Measurements from ENCODE around the gene TPRG1L.
A peak's percentile ranks its signal among the peaks of the same experiment; 100 is the strongest.
"Not testable (repeated sequence)": the region's sequence is repeated elsewhere in the genome, so short reads cannot be mapped to it uniquely, and the experiment has no call there.

Gene TPRG1L

DNA sequence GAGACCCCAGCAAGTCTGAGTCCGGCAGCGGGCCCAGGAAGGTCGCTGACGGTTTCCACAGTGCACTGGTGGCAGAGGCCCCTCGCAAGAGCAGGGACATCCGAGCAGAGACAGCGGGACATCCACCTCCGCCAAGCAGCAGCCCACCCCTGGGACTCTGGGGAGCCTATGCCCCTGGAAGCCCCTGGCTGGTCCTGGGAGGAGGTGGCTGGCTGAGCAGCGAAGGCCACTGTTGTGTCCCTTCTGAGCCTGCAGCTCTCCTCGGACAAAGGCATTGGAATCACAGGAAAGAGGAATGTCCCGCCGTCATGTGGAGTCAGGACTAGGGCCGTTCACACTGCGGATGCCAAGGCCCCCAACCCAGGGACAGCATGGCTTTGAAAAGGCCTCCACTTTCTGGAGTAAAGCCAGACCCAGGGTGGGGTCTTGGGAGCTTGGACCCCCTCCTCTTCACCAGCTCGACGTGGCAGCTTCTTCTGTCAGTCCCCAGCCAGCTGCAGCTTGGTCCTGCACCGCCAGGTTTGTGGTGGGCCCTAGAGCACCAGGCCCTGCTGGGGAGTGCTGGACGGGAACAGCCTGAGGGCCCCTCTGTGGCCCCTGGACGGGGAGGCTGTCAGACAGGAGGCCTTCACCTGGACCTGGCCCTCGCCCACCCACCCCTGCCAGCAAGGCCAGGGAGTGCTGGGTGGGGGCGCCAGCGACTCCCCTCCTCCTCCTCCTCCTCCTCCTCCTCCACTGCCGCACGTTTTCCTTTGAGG lies 14.9 kb upstream of the TPRG1L start:
- DNase-seq: no peak

DNA sequence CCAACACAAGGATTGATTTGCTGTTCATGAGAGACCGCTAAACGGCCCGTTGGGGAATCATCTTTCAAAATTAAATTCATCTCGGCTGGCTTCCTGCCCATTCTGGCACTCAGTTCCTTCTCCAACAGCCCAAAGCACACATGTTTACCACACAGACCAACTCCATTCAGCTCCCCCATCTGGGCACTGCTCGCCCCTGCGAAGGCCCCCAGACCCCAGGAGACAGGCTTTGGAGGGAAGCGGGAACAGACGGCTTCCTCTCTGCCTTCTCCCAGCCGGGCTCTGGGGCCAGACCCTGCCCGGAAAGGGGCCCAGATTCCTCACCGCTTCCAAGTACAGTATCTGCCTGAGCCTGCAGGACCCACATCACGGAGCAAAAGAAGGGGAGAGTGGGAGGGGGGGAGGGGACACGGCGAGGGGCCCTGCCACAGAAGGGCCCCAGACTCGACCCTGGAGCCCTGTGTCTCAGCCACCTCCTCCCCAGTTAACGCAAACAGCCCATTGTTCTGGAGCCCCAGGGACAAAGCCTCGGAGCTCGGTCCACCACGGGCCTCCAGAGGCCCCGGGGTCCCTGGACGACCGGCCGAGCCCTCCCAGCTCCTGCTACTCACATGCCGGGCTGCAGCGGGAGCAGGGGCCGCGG lies 14.2 kb upstream of the TPRG1L start:
- peak; percentile 79 for DNase-seq

DNA sequence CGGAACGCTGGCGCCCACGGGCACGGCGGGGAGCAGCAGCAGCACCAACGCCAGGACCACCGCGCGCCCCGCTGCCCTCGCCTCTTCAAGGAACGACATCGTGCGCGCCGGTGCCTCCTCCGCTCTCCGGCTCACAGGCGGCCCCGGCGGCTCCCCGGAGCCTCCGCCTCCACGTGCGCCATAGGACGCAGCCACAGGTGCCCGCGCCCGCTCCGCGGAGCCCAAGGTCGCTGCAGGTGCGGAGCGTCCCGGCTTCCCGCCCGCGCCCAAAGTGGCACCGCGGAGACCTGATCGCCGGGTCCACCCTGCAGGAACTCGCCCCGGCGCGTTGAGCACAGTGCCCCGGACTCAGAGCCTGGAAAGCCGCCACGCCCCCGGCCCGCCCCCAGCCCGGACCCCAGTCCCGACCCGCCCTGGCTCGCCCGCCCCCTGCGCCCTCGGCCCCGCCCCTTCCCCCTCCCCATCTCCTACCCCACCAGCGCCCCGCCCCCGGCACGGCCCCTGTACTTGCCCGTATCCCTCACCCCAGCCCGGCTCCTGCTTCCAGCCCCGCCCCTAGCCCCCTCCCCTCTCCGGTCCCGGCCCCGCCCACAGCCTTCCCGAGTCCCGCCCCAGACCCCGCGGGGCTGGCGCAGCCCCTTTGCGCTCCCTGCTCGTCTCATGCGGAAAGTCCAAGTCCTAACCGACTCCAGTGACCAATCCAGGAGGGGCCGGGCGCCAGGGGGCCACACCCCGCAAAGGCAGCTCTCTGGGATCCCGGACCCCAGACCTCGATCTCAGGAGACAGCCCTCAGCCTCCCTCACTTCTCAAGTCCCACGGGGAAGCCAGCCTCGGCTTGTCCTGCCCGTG lies 13.4 kb upstream of the TPRG1L start, which contains the start of gene MEGF6:
Gene MEGF6 (minus strand): TSS at position 339 of the 850 bp plus-strand sequence. CDS start 240 bp downstream, at position 99.
- peak; percentile 87 for DNase-seq

DNA sequence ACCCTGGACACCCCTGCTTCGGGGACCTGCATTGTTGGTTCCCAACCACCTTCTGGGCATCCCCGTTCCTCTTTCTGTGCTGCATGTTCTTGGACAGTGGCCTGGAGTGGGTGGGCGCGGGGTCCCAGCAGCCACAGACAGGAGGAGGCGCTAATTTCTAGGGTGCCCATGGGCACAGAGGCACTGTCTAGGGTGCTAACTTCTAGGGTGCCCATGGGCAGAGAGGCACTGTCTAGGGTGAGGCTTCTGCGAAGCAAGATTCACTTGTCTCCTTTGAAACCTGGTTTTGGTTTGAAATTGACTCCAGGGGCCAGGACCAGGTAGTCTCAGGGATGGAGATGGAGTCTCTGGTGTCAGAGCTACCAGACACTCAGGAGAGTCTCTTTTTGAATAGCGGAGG lies 12.7 kb upstream of the TPRG1L start:
- no peak for DNase-seq

DNA sequence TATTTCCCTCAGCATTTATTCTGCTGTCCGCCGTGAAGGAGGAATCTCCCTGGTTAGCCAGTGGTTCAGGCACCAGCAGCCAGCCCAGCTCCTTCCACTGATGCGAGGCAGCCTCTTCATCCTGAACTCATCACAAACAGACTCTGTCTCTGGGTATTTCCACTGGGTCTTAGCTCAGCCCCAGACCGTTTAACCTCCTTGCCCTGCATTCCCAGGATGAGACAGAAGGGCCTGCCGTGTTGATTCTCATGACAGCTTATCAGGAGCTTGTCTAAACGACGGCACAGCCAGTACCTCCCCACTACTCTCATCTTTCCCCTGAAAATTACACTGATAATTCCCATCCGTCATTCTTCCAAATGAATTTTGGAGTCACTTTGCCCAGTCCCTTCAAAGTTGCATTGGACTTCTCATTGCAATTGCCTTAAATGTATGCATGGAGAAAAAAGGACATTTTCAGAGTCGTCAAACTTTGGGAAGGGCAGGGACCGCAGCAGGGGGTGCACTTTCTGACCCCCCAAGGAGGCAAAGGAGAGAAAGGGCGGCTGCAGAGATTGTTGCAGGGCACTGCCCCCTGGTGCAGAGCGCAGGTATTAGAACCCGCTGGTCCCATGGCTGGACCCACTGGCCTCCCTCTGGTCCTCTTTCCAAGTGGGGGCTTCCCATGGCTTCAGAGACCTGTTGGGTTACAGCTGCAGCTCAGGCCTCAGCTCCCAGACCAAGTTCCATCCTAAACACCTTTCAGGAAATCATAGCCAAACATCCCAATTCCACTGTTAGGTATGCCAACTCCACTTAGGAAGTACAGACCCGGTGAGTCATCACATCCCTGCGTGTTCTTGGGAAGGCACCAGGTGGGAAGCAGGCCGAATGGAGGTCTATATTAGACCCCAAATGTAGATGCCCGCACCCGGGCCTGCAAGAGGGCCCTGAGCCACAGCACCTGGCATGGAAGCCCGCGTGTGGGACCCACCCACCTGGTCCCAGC lies 9.8 kb upstream of the TPRG1L start:
- DNase-seq: no peak

DNA sequence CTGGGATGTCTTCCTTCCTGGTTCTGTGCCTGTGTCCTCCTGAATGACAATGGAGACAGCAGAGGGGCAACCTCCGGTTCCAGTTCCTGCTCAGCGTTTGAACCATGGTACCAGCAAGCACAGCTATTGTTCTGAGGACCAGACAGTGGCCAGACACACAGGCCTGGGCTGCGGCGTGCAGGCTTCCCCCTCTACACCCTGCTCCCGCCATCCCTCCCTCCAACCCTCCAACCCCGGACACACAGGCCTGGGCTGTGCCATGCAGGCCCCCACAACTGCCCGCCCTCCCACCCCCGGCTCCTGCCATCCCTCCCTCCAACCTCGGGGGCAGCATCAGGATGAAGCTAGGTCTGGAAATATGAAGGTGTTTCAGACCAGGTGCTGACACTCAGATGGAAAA lies 8.0 kb upstream of the TPRG1L start:
- no peak for DNase-seq

DNA sequence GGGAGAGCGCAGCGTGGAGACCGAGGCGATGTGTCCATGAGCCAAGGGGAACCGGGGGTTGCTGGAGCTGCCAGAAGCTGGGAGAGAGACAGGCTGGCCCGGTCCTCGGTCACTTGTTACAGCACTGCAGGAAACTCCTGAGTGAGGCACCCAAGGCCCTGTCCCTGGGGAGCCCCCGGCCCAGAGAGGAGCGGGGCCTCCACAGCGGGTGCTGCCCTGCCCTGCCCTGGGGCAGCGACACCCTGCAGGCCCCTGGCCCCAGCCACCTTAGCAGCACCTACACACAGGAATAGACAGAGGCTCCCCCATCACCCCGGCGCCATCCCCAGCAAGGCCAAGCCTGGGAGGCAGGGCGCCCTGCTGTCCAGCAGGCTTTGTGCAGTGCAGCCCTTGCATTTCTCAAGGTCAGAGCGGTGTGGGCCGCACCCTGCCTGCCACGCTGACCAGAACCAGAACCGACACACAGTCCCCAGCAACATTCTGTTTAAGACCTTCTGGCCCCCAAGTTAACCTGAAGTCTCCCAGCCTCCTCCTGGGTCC lies 6.9 kb upstream of the TPRG1L start:
- DNase-seq: no peak

DNA sequence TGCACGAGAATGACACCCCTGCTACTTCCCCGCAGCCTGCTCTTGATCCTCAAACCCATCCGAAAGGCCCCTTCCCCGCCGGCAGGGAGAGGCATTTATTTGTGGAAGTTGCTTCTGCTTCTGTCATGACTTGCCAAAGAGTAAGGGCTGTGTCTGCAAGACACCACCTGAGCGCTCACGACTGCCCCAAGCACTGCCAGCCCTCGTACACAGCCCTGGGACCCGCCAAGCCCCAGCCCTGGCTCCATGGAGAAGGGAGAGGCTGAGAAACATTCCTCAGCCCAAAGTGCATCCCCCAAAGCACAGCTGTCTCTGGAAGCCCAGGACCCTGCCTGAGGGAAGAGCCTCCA lies 6.3 kb upstream of the TPRG1L start:
- DNase-seq: no peak

DNA sequence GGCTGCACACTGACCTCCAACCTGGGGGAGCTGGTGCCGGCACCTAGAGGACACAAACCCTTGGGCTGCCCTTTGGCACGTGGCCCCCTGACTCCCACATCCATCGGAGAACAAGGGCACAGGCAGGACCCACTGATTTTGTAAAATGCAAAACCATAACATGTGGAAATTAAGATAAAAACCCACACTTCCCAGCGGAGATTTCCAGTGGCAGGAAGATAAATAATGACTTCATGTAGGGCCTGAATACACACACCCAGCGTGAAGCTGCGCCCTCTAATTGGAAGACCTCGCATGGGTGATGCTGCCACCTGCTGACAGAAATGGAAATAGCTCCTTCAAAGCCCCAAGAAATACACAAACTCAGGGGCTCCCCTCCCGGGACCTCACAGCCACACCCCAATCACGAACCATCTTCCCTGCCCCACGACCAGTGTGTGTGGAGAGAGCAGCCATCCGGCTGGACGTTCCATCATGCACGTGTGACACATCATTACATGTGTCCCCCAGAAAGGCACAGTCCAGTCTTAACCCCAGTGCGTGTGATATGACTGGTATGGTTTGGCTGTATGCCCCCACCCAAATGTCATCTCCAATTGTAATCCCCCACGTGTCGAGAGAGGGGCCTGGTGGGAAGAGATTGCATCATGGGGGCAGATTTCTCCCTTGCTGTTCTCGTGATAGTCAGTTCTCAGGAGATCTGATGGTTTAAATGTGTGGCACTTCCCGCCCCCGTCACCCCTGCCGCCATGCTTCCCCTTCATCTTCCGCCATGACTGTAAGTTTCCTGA lies 5.7 kb upstream of the TPRG1L start:
- peak; percentile 78 for DNase-seq

DNA sequence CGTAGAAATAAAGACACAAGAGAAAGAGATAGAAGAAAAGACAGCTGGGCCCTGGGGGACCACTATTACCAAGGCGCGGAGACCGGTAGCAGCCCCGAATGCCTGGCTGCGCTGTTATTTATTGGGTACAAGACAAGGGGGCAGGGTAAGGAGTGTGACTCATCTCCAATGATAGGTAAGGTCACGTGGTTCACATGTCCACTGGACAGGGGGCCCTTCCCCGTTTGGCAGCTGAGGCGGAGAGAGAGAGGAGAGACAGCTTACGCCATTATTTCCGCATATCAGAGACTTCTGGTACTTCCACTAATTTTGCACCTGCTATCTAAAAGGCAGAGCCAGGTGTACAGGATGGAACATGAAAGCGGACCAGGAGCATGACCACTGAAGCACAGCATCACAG lies 4.1 kb upstream of the TPRG1L start:
- DNase-seq: no peak

DNA sequence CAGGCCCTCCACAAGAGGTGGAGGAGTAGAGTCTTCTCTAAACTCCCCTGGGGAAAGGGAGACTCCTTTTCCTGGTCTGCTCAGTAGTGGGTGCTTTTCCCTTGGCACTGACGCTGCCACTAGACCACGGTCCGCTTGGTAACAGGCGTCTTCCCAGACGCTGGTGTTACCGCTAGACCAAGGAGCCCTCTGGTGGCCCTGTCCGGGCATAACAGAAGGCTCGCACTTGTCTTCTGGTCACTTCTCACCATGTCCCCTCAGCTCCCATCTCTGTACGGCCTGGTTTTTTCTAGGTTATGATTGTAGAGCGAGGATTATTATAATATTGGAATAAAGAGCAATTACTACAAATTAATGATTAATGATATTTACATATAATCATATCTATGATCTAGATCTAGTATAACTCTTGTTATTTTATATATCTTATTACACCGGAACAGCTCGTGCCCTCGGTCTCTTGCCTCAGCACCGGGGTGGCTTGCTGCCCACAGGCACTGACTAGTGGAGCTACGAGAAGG lies 3.6 kb upstream of the TPRG1L start:
- DNase-seq: not testable (repeated sequence)

DNA sequence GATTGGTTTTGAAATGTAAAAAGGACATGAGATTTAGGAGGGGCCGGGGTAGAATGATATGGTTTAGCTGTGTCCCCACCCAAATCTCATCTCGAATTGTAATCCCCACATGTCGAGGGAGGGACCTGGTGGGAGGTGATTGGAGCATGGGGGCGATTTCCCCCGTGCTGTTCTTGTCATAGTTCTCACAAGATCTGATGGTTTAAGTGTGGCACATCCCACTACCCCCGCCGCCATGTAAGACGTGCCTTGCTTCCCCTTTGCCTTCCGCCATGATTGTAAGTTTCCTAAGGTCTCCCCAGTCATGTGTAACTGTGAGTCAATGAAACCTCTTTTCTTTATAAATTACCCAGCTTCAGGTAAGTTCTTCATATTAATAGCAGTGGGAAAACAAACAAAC lies 2.7 kb upstream of the TPRG1L start:
- DNase-seq: not testable (repeated sequence)

DNA sequence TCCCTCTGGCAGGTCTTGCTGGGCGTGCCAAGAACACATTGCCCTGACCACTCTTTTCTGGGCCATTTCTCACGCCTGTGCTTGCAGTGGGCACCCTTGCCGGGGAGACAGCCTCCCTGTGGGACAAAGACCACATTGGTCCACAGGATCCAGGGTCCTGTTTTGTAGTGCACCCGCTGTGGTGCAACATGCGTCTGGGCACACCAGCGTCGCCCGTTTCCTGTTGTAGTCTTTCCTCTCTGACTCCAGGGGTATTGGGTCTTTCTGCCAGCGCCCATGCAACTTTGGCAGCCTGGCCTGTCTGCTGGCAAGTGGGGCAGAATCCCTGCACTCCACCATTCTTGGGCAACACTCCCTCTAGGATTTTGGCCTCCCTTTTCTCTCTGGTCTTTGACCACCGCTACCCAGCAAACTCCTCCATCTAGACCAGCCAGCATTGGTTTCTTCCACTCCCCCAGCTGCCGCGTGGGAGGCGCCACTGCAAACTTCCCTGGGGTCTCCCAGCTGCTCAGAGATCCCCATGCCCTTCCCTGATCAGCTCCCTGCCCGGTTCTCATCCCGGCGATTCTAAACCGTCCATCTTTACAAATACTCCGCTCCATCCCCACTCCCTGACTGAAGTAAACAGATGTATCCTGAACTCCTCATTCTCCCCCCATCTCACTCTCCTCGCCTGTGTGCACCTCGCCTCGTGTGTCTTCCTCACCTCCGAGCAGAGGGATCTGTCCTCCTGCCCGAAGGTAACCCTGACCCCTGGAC lies 1.2 kb upstream of the TPRG1L start:
- no peak for DNase-seq

DNA sequence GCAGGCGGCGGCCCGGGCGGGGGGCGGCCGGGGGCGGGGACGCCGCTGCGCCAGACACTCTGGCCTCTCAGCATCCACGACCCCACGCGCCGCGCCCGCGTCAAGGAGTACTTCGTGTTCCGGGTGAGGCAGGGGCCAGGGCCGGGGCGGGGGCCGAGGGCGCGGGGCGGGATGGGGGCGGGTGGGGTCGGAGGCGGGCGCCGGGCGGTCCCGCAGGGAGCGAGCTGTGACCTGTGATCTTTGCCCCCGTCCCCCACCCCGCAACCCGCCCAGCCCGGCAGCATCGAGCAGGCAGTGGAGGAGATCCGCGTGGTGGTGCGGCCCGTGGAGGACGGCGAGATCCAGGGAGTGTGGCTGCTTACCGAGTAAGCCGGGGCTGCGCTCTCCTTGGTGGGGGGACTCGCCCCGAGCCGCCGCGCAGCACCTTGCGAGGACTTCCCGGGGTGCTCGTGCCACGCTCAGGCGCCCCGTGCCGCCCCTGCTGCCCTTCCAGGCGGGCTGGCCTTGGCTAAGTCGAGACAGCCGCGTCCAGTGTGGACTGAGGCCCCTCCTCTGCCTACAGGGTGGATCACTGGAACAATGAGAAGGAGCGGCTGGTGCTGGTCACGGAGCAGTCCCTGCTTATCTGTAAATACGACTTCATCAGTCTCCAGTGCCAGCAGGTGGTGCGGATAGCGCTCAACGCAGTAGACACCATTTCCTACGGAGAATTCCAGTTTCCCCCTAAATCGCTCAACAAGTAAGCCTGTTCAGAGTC lies 514 bp downstream of the TPRG1L start:
- no peak for DNase-seq

DNA sequence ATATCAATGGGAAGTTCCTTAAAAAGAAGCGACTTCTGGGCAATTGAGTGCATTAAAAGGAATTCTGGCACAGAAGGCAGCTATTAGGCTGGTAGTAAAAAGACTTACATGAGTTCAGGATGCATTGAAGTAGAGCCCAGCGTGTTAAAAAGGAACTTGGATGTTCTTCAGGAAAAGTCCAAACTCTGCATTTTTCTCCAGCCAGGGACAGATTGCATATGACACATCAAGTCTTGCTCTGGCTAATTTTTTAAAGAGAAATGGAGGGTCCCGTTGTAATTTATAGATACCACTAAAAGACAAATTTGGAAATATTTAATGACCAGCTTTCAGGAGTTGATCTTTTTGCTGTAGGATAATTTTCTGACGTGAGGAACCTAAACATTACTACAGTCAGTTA lies 1.2 kb downstream of the TPRG1L start:
- no peak for DNase-seq

DNA sequence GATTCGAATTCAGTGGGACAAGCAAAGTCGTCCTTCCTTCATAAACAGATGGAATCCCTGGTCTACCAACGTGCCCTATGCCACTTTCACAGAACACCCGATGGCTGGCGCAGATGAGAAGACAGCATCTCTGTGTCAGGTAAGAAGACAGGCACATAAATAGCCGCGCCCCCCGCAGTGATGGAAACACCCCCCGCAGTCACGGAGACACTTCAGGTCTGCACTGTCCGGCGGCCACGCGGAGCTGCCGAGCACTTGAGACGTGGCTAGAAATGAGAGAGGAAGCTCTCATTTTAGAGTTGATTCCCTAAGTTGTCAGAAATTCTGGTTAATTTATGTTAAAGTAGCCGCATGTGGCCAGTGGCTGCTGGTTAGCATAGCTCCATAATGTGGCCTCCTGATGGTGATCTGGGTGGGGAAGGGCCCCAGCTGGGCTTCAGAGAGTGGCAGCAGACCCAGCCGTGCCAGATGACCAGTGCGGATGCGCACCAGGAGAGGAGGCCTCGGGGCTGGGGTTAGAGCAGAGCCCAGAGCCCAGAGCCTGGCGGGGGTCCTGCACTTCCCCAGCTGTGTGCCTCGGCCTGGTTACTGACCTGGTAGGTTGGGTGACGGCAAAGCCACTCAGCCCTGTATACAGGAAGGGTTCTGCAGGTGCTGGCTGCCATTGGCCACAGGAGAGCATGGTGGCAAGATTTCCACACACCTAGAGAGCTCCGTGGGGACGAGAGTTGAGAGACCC lies 2.9 kb downstream of the TPRG1L start:
- DNase-seq: no peak

DNA sequence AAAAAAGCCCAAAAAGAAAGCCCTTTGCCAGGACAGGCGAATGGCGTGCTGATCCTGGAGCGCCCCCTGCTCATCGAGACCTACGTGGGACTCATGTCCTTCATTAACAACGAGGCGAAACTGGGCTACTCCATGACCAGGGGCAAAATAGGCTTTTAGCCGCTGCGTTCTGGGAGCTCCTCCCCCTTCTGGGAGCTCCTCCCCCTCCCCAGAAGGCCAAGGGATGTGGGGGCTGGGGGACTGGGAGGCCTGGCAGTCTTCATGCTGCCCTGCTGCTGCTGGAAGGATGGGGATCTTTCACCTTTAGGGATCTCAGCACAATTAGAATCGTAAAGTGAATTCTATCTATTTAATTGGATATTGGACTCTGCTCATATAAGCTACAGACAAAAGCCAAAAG lies 3.6 kb downstream of the TPRG1L start:
- DNase-seq: no peak

DNA sequence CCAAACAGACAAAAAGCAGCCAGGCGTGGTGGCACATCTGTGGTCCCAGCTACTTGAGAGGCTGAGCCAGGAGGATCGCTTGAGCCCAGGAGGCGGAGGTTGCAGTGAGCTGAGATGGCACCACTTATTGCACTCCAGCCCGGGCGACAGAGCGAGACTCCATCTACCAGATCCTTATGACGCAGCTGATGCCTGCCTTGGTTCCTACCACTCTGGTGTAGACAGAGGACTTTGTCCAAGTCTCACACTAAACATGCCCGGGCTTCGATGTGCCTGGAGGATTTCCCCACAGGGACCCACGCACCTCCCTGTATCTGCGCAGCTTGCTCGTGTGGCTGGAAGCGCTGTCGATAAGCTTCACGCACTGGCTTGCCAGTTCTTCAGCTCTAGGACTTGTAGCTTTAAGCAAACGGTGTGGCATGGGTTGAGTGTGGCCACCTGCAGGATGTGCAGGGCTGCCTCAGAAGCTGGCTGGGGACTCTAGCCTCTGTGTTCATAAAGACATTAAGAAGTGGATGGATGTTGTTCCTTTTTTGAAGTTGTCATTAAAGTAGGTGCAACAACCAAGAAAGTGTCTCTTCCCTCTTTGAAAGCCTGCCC lies 4.8 kb downstream of the TPRG1L start:
- peak; percentile 30 for DNase-seq

Measured in right forelimb (tissue), 1 donor.